Upper lobe of right lung (tissue), 1 donor: ENCODE data around the gene ALG6. TPM values are rescaled to one million over a fixed set of nuclear protein-coding genes. Genes with fewer than 3 reads are reported as not detected.

Source experiments
- ATAC-seq: fragments of 200-7000 bp; cut with Tn5 transposase; one replicate; pipeline ENCODE4 v1.9.1; 2020; ENCODE audit warnings: mild to moderate bottlenecking, moderate library complexity
- DNase-seq: peaks from one replicate; pipeline ENCODE4 v3.0.0-alpha.2; 2020
- H3K27ac ChIP-seq: fragments of 200-600 bp; one replicate; pipeline ENCODE4 v1.8.0; 2022
- H3K27me3 ChIP-seq: fragments of 200-600 bp; one replicate; pipeline ENCODE4 v1.8.0; 2022; ENCODE audit warnings: mild to moderate bottlenecking
- H3K36me3 ChIP-seq: fragments of 200-600 bp; one replicate; pipeline ENCODE4 v1.8.0; 2022
- H3K4me1 ChIP-seq: fragments of 200-600 bp; one replicate; pipeline ENCODE4 v1.8.0; 2022
- H3K4me3 ChIP-seq: fragments of 200-600 bp; one replicate; pipeline ENCODE4 v1.8.0; 2022; ENCODE audit warnings: mild to moderate bottlenecking
- H3K9me3 ChIP-seq: fragments of 200-600 bp; one replicate; pipeline ENCODE4 v1.8.0; 2022
- intact Hi-C: fragments of 100-400 bp; cut with DNase I; formaldehyde crosslinking; loops from one replicate; pipeline ENCODE4 v1.11.0; 2022
- total RNA-seq: library from RNA; stranded (reverse); fragmentation: NEBNext Ultra II Directional; extraction: Animal tissue kit (Norgen Biotek cat#: 25700); gene quantifications from one replicate; pipeline ENCODE4 v1.2.1, GENCODE V29; 2021
- TF ChIP-seq, protein P1 (sequence below): fragments of 200-600 bp; IDR thresholded peaks from one replicate; pipeline ENCODE4 v1.8.0; 2022; ENCODE audit warnings: antibody characterized with exemption
- donor health status: DM: no; HTN: yes; CAD: no; lungs with severe emphysema.

The ALG6 gene
- total RNA-seq, 1 donor from 2014 or later, result 9.1 TPM

DNA sequence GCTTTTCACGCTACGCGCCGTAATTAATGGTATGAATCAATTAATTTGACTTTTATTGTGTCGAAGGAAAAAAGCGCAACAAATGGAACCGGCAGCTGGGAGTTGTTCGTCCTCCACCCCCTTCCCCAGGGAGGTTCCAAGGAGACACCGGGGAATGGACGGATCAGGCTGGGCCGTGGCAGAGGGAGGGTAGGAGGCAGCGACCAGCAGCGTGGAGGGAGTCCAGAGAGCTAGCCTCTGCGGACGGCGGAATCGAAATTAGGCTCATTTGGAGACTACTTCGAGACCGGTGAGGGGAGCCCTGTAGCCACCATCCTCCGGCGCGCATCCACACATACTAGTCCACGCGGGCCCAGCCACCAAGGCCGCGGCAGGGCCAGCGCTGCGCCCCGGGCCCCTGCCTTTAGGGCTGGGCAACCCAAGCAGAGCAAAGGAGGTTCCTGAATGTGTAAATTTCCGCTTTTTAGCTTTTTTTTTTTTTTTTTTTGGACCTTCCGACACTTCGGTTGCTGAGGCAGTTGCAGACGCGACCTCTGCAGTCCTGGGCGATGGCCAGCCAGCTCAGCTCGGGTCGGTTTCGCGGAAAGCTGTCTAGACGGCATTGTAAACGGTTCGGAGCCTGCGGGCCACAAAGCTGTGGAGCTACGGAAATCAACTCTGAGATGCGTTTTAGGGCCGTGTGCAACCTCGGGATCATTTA lies 47.3 kb upstream of the ALG6 start:
- intact Hi-C loops, result no loop called here
- TF ChIP-seq, protein P1, sequence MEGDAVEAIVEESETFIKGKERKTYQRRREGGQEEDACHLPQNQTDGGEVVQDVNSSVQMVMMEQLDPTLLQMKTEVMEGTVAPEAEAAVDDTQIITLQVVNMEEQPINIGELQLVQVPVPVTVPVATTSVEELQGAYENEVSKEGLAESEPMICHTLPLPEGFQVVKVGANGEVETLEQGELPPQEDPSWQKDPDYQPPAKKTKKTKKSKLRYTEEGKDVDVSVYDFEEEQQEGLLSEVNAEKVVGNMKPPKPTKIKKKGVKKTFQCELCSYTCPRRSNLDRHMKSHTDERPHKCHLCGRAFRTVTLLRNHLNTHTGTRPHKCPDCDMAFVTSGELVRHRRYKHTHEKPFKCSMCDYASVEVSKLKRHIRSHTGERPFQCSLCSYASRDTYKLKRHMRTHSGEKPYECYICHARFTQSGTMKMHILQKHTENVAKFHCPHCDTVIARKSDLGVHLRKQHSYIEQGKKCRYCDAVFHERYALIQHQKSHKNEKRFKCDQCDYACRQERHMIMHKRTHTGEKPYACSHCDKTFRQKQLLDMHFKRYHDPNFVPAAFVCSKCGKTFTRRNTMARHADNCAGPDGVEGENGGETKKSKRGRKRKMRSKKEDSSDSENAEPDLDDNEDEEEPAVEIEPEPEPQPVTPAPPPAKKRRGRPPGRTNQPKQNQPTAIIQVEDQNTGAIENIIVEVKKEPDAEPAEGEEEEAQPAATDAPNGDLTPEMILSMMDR, result no peak
- ATAC-seq, result no peak
- Histone ChIP-seq H3K4me1 (peaks cover 31% of the 10 kb centered on the region), H3K27me3 (peaks cover 97% of the 10 kb centered on the region), H3K4me3 (no peak overlapping the region), H3K36me3 (no peaks in the 10 kb centered on the region), H3K9me3 (no peaks in the 10 kb centered on the region), H3K27ac (no peak overlapping the region)
- DNase-seq, result no peak

DNA sequence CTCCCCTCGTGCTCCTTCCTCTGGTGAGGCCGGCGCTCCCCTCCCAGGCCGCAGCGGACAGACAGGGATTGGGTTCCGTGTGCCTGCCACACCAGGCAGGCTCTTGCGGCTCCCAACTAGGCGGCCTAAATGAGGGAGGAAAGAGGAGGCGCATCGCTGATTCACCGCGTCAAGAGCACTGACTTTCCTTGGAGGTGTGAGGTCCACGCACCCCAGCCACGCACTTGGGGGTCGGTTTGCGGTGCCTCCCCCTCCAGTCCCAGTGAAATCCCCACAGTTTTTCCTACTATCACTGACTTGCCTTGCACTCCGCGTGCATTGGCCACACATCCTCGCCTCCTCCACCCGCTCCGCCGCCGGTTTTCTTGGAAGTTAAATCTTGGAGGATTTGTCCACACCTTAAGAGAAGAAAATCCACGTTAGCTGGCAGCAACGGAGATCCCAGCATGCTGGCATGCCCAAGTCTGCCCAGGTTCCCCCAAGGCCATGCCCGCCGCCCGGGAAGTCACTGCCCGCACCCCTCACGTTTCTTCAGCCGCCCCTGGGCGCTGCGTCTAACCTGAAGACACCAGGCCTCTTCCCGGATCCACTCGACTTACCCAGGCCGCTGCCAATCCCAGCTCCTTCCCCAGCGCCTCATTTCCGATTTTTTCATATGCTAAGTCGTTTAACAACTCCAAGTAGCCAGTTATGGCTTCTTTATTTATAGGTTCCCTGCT lies 46.2 kb upstream of the ALG6 start:
- Histone ChIP-seq H3K27me3 (peaks cover 99% of the 10 kb centered on the region), H3K27ac (no peak overlapping the region), H3K4me1 (peaks cover 31% of the 10 kb centered on the region), H3K4me3 (no peak overlapping the region), H3K36me3 (no peaks in the 10 kb centered on the region), H3K9me3 (no peaks in the 10 kb centered on the region)
- intact Hi-C loops, result no loop called here
- DNase-seq, result no peak
- TF ChIP-seq, protein P1, result no peak
- ATAC-seq, result no peak

DNA sequence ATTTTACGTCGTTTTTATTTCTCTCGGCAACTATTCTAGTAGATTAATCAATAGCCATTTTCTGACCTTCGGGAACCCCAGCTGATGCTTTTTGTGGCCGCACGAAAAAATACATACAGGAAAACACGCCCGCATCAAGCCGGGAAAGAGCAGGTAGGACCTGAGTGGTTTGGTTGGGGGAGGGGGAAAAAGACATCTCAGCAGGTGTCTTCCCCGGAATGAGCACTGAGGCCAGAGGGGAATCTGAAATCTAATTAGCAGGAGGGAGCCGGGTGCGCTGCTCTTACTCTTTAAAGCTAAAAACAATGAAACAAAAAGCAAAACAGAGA lies 45.7 kb upstream of the ALG6 start:
- H3K27ac ChIP-seq, result no peak overlapping the region
- no peaks in the 10 kb centered on the region for H3K9me3 ChIP-seq
- no peaks in the 10 kb centered on the region for H3K36me3 ChIP-seq
- ATAC-seq (no peak), DNase-seq (no peak)
- H3K4me1 ChIP-seq, result peaks cover 31% of the 10 kb centered on the region
- TF ChIP-seq, protein P1, result no peak
- peak overlapping the region; percentile 54 for H3K4me3 ChIP-seq
- H3K27me3 ChIP-seq, result peaks cover 99% of the 10 kb centered on the region
- intact Hi-C loops, result no loop called here

DNA sequence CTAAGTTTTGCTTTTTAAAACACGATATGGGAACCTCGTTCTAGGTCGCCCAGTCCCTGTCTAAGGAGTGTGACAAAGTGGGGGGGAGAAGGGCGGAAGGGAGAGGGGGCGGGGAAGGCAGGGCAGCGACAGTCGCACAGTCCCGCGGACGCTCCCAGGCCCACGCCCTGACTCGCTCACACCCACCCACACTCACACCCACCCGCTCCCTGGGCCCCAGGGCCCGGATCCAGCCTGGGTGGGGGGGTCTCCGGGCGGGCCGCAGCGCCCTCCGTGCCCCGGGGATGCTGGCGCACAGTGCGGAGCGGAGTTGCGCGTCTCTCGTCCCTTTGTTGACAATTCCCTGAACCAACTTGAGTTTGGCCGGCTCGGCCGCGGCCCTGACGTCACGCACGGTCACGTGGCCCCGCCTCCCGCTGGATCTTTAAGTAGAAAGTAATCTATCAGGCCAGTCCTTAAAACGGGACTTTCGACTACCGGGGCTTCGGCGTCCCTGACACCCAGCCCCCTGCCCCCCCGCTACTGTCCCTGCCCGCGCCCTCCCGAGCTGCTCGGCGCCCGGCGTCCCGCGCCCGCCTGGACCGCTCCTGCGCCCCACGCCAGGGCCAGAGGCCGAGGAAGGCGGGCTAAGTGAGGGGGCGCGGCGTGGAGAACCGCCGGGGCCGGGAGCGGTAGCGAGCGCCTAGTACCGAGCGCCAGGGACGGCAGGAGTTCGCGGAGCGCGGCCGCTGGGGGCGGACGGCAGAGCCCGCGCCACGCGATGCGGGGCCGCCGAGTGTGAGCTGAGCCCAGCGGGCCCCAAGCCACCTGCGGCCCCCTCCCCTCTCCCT lies 45.1 kb upstream of the ALG6 start, which contains the start of gene FOXD3:
Gene FOXD3, plus strand, starts transcription at position 454 of the 830 bp plus-strand sequence. CDS start 492 bp downstream, outside the sequence.
- Histone ChIP-seq H3K27ac (no peak within 1 kb of the TSS), H3K36me3 (no peaks in the 10 kb centered on the region), H3K4me1 (peaks cover 30% of the 10 kb centered on the region), H3K9me3 (no peaks in the 10 kb centered on the region), H3K27me3 (peaks cover 99% of the 10 kb centered on the region), H3K4me3 (peak within 1 kb of the TSS; percentile 54)
- TF ChIP-seq, protein P1, result no peak
- intact Hi-C loops, result no loop called here
- DNase-seq (peak; percentile 79), ATAC-seq (peak; percentile 49)

DNA sequence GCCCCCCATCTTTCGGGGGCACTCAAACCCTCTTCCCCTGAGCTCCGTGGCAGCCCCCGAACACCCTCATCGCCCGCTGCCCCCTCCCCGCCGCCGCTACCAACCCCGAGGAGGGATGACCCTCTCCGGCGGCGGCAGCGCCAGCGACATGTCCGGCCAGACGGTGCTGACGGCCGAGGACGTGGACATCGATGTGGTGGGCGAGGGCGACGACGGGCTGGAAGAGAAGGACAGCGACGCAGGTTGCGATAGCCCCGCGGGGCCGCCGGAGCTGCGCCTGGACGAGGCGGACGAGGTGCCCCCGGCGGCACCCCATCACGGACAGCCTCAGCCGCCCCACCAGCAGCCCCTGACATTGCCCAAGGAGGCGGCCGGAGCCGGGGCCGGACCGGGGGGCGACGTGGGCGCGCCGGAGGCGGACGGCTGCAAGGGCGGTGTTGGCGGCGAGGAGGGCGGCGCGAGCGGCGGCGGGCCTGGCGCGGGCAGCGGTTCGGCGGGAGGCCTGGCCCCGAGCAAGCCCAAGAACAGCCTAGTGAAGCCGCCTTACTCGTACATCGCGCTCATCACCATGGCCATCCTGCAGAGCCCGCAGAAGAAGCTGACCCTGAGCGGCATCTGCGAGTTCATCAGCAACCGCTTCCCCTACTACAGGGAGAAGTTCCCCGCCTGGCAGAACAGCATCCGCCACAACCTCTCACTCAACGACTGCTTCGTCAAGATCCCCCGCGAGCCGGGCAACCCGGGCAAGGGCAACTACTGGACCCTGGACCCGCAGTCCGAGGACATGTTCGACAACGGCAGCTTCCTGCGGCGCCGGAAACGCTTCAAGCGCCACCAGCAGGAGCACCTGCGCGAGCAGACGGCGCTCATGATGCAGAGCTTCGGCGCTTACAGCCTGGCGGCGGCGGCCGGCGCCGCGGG lies 44.2 kb upstream of the ALG6 start:
- no peak for ATAC-seq
- Histone ChIP-seq H3K27me3 (peaks cover 99% of the 10 kb centered on the region), H3K36me3 (no peaks in the 10 kb centered on the region), H3K27ac (no peak overlapping the region), H3K4me3 (peak overlapping the region; percentile 54), H3K9me3 (no peaks in the 10 kb centered on the region), H3K4me1 (peaks cover 25% of the 10 kb centered on the region)
- no peak for DNase-seq
- TF ChIP-seq, protein P1, result no peak
- intact Hi-C loops, result no loop called here
